ENCODE measurements around the gene PARK7.

PARK7 gene

GRCh38 chr1:8025671-8026144 lies 64.2 kb downstream of the PARK7 start:
- DNase-seq, result no peak

GRCh38 chr1:8026153-8026975 lies 64.9 kb downstream of the PARK7 start, which contains the start of gene ERRFI1:
TSS of gene ERRFI1 (minus strand) at chr1:8026309. CDS start at chr1:8015619, 10,690 bp downstream.
- no peak for DNase-seq

GRCh38 chr1:8026976-8027747 lies 65.7 kb downstream of the PARK7 start:
- no peak for DNase-seq

- DNase-seq, result no peak
These were observed 66.4 kb downstream of the PARK7 start for GRCh38 chr1:8027748-8028570.

- no peak for DNase-seq
These were observed 67.0 kb downstream of the PARK7 start for GRCh38 chr1:8028571-8028910.

- DNase-seq, result no peak
These were observed 69.8 kb downstream of the PARK7 start for GRCh38 chr1:8031176-8031785.

GRCh38 chr1:8032366-8032910 lies 70.9 kb downstream of the PARK7 start:
- DNase-seq, result no peak

GRCh38 chr1:8033322-8033721 lies 71.8 kb downstream of the PARK7 start:
- no peak for DNase-seq
